AG04450 (cell line): ENCODE results near the gene ZBTB20. TPM values are rescaled to one million over a fixed set of nuclear protein-coding genes. Genes with fewer than 3 reads are reported as not detected.

ENCODE experiments used
- CTCF ChIA-PET: fragments of 300-600, 350-600 bp; formaldehyde crosslinking; extraction: SDS; loops from one replicate; lab custom pipeline; 2022; ENCODE audit warnings: antibody characterized with exemption, inconsistent platforms; lab: Charles Lee
- POLR2A ChIA-PET: fragments of 350-600 bp; formaldehyde crosslinking; extraction: SDS; loops from one replicate; lab custom pipeline; 2021; ENCODE audit warnings: antibody characterized with exemption, inconsistent platforms; lab: Yijun Ruan, JAX
- DNase-seq: peaks from one replicate; pipeline ENCODE4 v3.0.0-alpha.2; 2011; ENCODE audit warnings: low read depth, low spot score
- H3K27ac ChIP-seq: one replicate; pipeline ENCODE4 v1.5.1; 2012; ENCODE audit warnings: low read depth, low read length, control low read depth
- H3K27me3 ChIP-seq: one replicate; pipeline ENCODE4 v1.6.0; 2012; ENCODE audit warnings: low read length; ENCODE audit not compliant: control insufficient read depth, insufficient read depth
- H3K4me3 ChIP-seq: 2 replicates; pipeline ENCODE4 v1.5.1; 2011; ENCODE audit warnings: mild to moderate bottlenecking, low read depth, low read length, control low read depth
- H3K9me3 ChIP-seq: 2 replicates; pipeline ENCODE4 v1.5.1; 2012; ENCODE audit warnings: low read length; ENCODE audit not compliant: control insufficient read depth, insufficient read depth
- CTCF ChIP-seq: IDR thresholded peaks from 2 replicates; pipeline ENCODE4 v1.5.1; 2011; ENCODE audit warnings: low read depth, low read length, control low read depth, inconsistent platforms
- polyA plus RNA-seq: library from polyadenylated mRNA; depleted of rRNA; stranded (reverse); fragments of >200 nt; gene quantifications from 2 replicates; pipeline ENCODE4 v1.2.3, GENCODE V29; 2011

The ZBTB20 gene
- polyA plus RNA-seq, 1 experiment = 3.0 TPM

- Histone ChIP-seq H3K27ac (no peak overlapping the region), H3K27me3 (no peaks in the 10 kb centered on the region), H3K4me3 (no peak overlapping the region), H3K9me3 (no peaks in the 10 kb centered on the region)
- POLR2A ChIA-PET = no interaction called here
- no peak for DNase-seq
- no peak for TF ChIP-seq CTCF
- CTCF ChIA-PET = no interaction called here
Measured at GRCh38 chr3:114721864-114722263, 425.2 kb downstream of the ZBTB20 start.

DNA sequence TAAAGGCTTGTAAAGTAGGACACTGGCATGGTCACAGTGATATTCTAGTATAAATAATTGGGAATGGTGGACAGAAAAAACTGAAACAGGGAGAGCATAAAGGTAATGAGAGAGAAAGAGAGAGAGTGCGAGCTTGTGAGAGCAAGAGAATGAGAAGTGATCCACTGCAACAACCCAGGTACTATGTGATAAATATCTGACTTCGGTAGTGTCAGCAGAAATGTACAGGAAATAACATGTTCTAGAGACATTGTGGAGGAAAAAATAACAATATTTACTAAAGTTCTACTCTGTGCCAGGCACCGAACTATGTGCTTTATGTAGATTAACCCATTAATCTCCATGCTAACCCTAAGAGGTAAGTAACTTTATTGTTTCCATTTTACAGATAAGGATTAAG lies 425.9 kb downstream of the ZBTB20 start:
- ChIA-PET CTCF (no interaction called here), POLR2A (no interaction called here)
- no peak overlapping the region for H3K4me3 ChIP-seq
- no peaks in the 10 kb centered on the region for H3K27me3 ChIP-seq
- no peak overlapping the region for H3K27ac ChIP-seq
- TF ChIP-seq CTCF = no peak
- no peak for DNase-seq
- no peaks in the 10 kb centered on the region for H3K9me3 ChIP-seq

GRCh38 chr3:114718898-114719210 lies 428.2 kb downstream of the ZBTB20 start:
- TF ChIP-seq CTCF = no peak
- CTCF ChIA-PET = interaction anchor here (1.4 kb wide), 1 partner anchor 18 kb away, joined by 4 read pairs; no protein-coding TSS in a partner anchor
- no peak for DNase-seq
- H3K27ac ChIP-seq = no peak overlapping the region
- H3K27me3 ChIP-seq = no peaks in the 10 kb centered on the region
- H3K9me3 ChIP-seq = no peaks in the 10 kb centered on the region
- no peak overlapping the region for H3K4me3 ChIP-seq
- POLR2A ChIA-PET = interaction anchor here (0.6 kb wide), 2 partner anchors 21 to 407 kb away, joined by 4 read pairs; no protein-coding TSS in a partner anchor

GRCh38 chr3:114718071-114718897 lies 428.8 kb downstream of the ZBTB20 start:
- ChIA-PET CTCF (no interaction called here), POLR2A (interaction anchor here (0.6 kb wide), 2 partner anchors 21 to 407 kb away, joined by 4 read pairs; no protein-coding TSS in a partner anchor)
- Histone ChIP-seq H3K9me3 (no peaks in the 10 kb centered on the region), H3K27ac (no peak overlapping the region), H3K27me3 (no peaks in the 10 kb centered on the region), H3K4me3 (no peak overlapping the region)
- DNase-seq = no peak
- no peak for TF ChIP-seq CTCF

DNA sequence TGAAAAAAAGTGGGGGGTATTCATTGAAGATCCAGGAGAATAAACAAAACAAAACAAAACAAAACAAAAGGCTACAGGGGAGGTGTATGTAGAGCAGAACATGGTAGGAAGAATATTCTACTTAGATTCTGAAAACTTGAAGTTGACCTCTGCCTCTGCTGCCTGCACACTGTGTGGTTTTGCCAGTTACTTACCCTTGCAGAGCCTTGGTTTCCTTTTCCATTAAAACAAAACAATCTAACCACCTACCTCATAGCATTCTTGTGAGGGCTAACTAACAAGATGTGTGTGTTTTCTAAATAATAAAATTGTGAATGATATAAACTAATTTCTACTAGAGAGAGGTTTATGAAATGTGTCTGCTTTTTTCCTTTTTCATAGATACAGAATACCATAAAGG lies 430.2 kb downstream of the ZBTB20 start:
- Histone ChIP-seq H3K9me3 (no peaks in the 10 kb centered on the region), H3K4me3 (no peak overlapping the region), H3K27me3 (no peaks in the 10 kb centered on the region), H3K27ac (no peak overlapping the region)
- CTCF ChIA-PET = no interaction called here
- no peak for TF ChIP-seq CTCF
- no peak for DNase-seq
- POLR2A ChIA-PET = no interaction called here
